ENCODE data around the gene CDK11B.
"Not testable (repeated sequence)": the region's sequence is repeated elsewhere in the genome, so short reads cannot be mapped to it uniquely, and the experiment has no call there.

CDK11B gene

DNA sequence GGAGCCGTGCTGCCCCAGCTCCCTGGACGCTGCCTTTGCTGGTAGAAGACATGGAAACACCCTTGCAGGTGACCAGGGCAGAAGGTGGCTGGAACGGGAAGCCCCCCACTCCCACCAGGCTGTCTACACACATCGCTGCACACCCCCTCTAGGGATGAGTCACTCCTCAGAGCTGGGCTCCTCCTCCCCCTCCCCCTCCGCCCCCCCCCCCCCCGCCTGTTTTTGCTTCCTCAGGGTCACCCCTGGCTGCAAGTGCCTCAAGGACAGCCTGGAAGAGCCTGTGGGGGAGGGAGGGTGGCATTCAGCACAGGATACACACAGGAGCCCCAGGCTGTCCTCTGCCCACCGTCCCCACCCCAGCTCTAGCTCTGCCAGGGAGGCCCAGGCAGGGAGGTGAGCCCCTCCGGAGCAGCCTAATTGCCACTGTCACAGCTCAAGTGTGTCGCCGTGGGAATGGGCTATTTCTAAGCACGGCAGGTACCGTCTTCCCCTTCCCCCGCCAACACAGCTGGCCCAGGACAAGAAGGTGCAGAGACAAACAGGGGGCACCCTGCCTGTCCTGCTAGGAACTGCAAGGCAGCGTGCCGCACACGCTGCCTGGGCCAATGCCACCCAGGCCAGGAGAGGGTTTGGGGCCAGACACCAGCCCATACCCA lies 61.4 kb downstream of the CDK11B start:
- DNase-seq: no peak

DNA sequence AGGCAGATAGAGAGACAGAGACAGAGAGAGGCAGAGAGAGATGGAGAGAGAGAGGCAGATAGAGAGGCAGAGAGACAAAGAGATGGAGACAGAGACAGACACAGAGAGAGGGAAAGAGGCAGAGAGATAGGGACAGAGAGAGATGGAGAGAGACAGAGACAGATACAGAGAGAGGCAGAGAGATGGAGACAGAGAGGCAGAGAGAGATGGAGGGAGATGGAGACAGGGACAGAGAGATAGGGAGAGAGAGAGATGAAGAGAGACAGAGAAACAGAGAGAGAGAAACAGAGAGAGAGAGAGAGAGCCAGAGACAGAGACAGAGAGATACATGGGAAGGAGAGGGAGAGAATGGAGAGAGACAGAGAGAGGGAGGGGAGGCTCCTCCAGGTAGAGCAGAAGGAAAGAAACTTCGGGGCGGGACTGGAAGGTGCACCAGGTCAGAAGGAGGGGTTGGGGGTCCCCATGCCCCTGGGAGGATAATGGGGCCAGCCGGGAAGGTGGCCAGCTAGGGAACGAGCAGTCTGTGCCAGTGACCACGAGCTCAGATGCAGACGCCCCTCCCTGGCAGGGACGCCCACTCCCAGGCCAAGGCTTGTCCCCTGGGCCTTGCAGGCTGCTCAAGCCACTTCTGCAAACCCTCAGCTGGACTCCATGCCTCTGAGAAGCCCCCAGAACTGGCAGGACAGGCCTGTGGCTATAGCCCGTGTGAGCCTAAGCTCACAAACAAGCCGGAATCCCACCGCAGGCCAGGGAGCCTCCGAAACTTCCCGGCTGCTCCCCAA lies 62.1 kb downstream of the CDK11B start:
- DNase-seq: no peak

DNA sequence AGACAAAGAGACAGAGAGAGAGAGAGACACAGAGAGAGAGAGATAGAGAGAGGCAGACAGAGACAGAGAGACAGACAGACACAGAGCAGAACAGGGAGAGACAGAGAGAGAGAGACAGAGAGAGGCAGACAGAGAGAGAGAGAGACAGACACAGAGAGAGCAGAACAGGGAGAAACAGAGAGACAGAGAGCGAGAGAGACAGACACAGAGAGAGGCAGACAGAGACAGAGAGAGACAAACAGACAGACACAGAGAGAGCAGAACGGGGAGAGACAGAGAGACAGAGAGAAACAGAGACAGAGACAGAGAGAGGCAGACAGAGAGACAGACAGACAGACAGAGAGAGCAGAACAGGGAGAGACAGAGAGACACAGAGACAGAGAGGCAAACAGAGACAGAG lies 63.5 kb downstream of the CDK11B start:
- not testable (repeated sequence) for DNase-seq

DNA sequence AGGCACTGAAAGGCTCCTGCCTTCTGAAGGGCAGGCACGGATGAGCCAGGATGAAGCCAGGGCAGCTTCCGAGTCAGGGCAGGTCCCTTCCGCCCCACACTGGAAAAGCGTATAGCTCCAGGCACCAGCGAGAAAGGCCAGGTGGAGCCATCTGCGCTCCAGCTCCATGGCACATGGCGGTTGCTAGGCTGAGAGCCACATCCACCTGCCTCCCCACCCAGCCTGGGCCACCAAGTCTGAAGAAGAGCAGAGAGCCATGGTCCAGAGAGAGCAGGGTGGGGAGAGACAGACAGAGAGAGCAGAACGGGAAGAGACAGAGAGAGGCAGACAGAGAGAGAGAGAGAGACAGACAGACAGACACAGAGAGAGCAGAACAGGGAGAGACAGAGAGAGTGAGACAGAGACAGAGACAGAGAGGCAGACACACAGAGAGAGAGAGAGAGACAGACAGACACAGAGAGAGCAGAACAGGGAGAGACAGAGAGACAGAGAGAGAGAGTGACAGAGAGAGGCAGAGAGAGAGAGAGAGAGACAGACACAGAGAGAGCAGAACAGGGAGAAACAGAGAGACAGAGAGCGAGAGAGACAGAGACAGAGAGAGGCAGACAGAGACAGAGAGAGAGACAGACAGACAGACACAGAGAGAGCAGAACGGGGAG lies 64.1 kb downstream of the CDK11B start:
- no peak for DNase-seq

DNA sequence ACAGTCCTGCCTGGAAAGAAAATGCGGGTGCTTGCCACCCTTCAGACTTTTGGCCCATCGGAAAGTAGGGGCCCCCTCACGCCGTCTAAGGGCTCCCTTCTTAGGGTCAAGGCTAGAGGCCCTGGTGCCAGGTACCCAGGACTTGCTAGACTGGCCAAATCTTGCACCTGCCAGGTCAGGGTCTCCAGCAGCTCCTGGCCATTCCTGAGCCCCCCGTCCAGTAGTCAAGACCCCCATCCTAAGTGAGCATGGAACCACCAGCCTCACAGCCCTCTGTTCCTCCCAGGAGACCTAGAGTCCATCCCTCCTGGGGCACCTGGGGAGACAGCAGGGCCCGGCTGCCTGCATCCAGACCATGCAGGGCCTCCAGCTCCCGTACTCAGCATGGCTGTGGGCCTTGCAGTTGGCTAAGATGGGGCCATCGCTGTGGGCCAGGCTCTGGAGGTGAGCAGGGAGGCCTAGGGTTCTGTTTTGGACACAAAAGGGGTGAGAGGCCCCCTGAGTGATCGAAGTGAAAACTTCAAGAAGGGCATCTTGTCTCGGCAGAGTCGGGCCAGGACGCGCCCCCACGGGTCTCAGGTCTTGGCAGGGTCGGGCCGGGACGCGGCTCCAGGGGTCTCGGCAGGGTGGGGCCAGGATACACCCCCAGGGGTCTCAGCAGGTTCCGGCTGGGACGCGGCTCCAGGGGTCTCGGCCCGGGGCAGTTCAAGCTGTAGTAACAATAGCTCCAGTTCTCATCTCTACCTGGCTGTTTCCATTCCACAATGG lies 64.8 kb downstream of the CDK11B start:
- no peak for DNase-seq

DNA sequence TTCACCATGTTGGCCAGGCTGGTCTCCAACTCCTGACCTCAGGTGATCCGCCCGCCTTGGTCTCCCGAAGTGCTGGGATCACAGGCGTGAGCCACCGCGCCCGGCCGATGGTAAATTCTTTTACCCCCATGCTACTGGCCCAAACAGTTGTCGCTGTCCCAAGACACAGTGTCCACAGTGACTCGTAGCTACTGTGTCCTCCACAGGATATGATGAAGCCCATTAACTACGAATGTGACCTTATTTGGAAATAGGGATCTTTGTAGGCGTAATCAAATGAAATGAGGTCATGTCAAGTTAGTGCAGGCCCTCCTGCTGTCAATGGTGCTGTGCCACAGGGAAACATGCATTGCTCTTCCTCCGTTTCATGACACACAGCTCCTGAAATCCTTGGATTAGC lies 67.4 kb downstream of the CDK11B start:
- no peak for DNase-seq
